Activated CD4-positive, alpha-beta T cell treated with anti-CD3 and anti-CD28 coated beads, Interleukin-2, amount 50 U/mL, for 24 hours (primary cell): ENCODE data around the gene NGRN.
"Not testable (repeated sequence)": the region's sequence is repeated elsewhere in the genome, so short reads cannot be mapped to it uniquely, and the experiment has no call there.

Source experiments
- DNase-seq, 2 donors: peaks; one replicate each; pipeline ENCODE4 v3.0.0-alpha.2; 2020; ENCODE audit warnings: low read depth in 1 of 2, low spot score in 1 of 2

NGRN gene

GRCh38 chr15:90233387-90234095 lies 31.9 kb upstream of the NGRN start, which contains the start of gene CIB1:
TSS of gene CIB1 (minus strand) at chr15:90233941. CDS start at chr15:90233885, 56 bp downstream.
- DNase-seq: peak; percentile 90 to 95

DNA sequence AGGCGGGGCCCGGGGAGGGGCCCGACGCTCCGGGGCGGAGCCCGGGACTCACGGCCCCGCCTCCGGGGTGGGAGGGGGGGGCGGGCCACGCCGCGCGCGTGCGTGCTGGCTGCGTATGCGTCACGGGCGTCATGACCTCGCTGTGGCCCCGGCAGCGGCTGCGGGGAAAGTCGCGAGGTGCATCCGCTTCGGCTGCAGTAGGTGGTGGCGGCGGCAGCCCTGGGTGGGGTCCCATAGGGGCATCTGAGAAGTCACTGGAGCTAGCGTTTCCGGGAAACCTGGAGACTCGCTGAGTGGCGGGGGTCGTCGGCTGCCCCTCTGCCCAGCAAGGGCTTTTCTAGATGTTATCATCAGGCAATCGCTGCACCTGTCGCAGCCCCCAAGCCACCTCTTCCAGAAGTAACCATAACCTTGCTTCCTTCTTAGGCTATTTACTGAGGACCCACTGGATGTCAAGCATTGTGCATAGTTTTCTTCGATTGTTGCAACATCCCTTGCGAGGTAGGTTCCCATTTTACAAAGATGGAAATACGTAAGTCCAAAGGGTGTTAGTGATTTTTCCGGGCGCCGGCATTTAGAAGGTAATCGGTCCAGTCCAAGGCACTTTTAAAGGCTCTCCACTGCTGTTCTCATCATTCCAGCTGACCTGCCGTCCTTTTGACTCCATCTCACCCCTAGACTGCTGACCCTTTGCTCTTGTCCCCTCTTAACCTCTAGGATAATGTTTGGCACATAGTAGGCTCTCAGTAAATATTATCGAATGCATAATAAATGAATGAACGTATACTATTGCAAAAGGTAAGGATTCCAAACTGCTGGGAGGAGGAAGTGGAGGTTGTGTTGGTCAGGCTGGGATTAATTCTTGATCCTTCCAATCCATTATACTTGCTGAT lies 31.1 kb upstream of the NGRN start, which contains the start of gene GDPGP1:
Gene GDPGP1, plus strand, starts transcription at position 114 of the 893 bp plus-strand sequence. CDS start 6,700 bp downstream, outside the sequence.
- DNase-seq: no peak

DNA sequence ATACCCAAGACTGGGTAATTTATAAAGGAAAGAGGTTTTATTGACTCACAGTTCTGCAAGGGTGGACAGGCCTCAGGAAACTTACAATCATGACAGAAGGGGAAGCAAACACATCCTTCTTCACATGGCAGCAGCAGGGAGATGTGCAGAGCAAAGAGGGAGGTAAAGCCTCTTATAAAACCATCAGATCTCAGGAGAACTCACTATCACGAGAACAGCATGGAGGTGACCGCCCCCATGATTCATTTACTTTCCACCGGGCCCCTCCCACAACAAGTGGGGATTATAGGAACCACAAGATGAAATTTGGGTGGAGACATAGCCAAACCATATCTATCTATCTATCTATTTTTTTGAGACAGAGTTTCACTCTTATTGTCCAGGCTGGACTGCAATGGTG lies 26.1 kb upstream of the NGRN start:
- no peak for DNase-seq

DNA sequence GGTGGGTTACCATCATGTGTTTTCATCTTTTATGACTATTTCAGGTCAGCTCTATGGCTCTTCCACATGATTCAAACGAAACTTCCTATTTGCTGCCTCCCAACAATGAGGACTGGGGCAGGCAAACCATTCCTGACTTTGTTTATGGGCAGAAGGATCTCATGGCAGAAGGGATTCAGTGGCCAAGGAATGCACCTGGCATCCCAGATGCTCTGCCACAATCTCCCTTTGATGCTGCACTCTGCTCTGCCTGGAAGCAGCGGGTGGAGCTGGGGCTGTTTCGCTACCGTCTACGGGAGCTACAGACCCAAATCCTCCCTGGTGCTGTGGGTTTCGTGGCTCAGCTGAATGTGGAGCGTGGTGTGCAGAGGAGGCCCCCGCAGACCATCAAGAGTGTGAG lies 24.6 kb upstream of the NGRN start:
- DNase-seq: no peak

- DNase-seq: no peak
Observed at GRCh38 chr15:90241343-90242192, 23.9 kb upstream of the NGRN start.

- DNase-seq: no peak
Observed at GRCh38 chr15:90243943-90244639, 21.4 kb upstream of the NGRN start.

- DNase-seq: no peak
Observed at GRCh38 chr15:90248789-90249202, 16.7 kb upstream of the NGRN start.

- peak; percentile 46 to 73 for DNase-seq
Observed at GRCh38 chr15:90249203-90249863, 16.1 kb upstream of the NGRN start, which contains the start of gene TTLL13. TSS of gene TTLL13 (plus strand) at chr15:90249556. CDS start at chr15:90250631, 1,075 bp downstream.

DNA sequence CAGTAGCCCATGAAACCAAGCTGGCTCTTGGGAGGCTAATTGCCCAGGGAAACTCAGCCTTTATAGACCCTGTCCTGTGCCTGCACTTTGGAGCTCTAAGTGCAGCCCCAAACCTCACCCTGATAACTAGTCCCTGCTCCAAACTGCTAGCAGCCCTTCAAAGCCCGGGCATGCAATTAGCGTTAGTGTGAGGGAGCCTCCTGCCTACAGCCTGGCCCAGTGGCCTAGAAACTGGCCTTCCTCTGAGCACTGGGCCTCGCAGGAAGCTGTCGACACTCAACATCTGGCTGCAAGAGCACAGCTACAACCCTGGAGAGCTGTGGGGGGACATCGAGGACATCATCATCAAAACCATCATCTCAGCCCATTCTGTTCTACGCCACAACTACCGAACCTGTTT lies 7.7 kb upstream of the NGRN start:
- no peak for DNase-seq

DNA sequence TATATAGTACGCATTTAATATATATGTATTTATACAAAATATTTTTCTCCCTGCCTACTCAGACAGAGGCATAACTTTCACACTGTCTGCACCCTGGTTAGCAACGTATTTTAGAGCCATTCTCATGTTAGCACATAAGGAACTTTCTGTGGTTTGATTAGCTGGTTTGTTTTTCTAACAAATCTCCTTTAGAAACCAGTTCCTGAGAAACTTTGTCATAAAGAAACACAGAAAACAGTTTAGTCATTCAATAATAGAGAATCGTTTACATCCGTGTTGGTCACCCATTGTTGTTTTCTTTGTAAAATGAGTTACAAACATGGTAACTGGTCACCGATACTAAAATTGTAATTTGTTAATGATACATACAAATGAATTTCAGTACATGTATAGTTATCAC lies 5.9 kb upstream of the NGRN start:
- no peak for DNase-seq

DNA sequence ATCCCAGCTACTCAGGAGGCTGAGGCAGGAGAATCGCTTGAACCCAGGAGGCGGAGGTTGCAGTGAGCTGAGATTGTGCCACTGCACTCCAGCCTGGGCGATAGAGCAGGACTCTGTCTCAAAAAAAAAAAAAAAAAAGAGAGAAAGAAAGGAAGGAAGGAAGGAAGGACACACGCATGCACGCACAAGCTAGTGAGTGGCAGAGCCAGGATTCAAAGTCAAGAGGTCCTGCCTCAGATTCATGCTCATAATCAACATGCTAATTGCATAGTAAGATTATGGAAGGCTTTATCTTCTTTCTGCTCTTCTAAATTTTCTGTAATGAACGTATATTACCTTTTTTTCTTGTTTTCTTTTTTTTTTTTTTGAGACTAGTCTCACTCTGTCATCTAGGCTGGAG lies 4.7 kb upstream of the NGRN start:
- not testable (repeated sequence) for DNase-seq

GRCh38 chr15:90261811-90262210 lies 3.7 kb upstream of the NGRN start:
- no peak for DNase-seq

DNA sequence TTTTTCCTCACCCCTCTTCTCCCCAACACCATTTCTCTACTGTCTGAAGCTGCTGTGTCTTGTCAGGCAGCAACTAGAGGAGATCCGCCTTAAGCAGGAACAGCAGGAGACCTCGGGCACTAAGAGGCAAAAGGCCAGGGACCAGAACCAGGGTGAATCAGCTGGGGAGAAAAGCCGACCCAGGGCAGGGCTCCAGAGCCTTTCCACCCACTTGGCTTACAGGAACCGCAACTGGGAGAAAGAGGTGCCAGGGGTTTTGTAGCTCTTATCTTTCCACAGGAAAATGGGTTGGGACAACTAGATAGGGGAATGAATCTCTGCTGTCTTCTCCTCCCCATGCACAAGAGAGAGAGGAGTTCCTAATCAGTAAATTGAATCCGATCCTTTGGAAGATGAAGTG lies 3.0 kb upstream of the NGRN start:
- no peak for DNase-seq

DNA sequence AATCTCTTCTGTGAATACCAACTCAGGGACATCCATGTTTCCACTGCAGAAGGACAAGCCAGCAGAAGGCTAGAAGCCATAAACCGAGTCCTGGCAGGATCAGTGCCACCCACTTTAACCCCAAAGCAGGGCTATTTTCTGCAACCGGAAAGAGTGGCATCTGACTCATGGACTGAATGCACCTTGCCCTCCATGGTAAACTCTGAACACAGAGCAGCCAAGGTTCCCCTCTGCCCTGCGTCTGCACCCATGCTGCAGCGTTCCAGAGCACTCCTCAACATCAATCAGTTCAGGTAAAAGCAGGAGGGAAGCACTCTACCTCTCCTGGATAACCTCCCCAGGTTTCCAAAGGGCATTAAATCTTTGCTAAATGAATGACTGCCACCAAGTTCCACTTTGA lies 801 bp upstream of the NGRN start:
- peak in 1 of 2 donors; percentile 17 for DNase-seq

GRCh38 chr15:90266061-90266431 lies 574 bp downstream of the NGRN start:
- peak in 1 of 2 donors; percentile 37 for DNase-seq

- no peak for DNase-seq
Observed at GRCh38 chr15:90266485-90266884, 1.0 kb downstream of the NGRN start.

DNA sequence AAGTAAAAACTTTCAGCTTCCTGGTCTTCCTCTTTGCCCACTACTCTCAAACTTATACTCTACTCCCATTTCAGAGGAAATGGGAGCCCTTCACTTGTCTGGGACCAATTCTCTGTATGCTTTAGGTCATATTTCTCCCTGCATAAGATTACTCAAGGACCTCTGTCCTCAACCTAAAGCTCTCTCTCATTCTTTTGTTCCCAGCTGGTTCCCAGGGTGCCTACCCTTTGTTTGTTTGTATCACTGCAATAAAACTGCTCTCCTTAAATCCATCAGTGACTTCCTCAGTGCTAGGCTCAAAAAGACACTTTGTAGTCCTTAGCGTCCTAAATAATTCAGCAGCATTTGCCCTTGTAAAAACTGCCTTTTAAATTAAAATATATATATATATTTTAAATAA lies 2.9 kb downstream of the NGRN start:
- DNase-seq: no peak

DNA sequence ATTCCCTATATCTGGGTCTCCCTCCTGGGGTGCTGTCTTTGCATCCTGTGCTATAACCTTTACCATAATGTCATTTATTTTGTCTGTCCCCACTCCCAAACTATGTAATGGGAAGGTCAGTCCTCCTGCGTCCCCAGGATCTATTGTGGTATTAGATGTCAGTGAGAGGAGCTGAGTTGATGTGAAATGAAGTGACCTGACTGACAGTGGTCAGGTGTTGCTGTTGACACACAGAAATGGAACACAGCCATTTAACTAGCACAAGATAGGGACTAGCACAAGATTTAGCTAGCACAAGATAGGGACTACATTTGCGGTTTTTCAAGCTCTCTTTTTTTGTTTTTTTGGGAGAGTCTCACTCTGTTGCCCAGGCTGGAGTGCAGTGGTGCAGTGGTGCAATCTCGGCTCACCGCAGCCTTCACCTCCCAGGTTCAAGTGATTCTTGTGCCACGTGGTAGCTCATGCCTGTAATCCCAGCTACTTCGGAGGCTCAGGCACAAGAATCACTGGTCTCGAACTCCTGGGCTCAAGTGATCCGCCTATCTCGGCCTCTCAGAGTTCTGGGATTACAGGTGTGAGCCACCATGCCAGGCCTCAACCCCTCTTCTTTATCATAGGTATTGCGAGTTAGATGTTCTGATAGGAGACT lies 5.2 kb downstream of the NGRN start:
- DNase-seq: no peak

DNA sequence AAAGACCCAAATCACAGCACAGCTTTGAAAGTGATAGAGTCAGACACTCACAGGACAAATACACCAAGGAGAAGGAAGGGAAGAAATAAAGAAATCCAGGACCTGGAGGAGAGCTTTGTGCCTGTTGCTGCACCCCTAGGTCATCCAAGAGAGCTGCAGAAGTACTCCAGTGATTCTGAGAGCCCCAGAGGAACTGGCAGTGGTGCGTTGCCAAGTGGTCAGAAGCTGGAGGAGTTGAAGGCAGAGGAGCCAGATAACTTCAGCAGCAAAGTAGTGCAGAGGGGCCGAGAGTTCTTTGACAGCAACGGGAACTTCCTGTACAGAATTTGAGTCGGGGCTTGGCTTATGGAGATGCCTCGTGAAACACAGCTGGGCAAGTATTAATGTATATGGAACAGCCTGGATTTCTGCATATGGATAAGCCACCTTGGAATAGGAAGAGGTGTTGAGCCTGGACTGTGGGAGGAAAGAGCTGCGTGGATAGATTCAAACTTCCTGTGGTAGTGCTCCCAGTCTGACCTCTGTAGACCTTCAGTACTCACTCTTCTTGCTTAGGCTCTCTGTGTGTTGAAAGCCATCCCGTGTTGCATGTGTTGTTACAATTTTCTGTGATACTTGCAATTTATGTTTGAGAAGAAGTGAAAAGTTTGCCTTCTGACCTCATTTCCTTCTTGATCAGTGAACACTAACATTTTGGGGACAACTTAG lies 6.1 kb downstream of the NGRN start:
- no peak for DNase-seq
